Nephron progenitor cell (in vitro differentiated cells): ENCODE data around the gene RAB31.
A peak's percentile ranks its signal among the peaks of the same experiment; 100 is the strongest.

Experiments
- DNase-seq: peaks from one replicate; pipeline ENCODE4 v3.0.0; 2021
- H3K27ac Mint-ChIP-seq: 2 replicates; pipeline ENCODE4 v1.8.0; 2021; ENCODE audit warnings: mild to moderate bottlenecking, moderate library complexity, mixed read lengths
- H3K27me3 Mint-ChIP-seq: 2 replicates; pipeline ENCODE4 v1.8.0; 2021; ENCODE audit warnings: mild to moderate bottlenecking, low read depth, mixed read lengths; ENCODE audit not compliant: poor library complexity
- H3K36me3 Mint-ChIP-seq: 2 replicates; pipeline ENCODE4 v1.8.0; 2021; ENCODE audit warnings: low read depth, mixed read lengths
- H3K4me1 Mint-ChIP-seq: 2 replicates; pipeline ENCODE4 v1.8.0; 2021; ENCODE audit warnings: mixed read lengths
- H3K4me3 Mint-ChIP-seq: 2 replicates; pipeline ENCODE4 v1.8.0; 2021; ENCODE audit warnings: mild to moderate bottlenecking, moderate library complexity, mixed read lengths
- H3K9me3 Mint-ChIP-seq: 2 replicates; pipeline ENCODE4 v1.8.0; 2021; ENCODE audit warnings: mild to moderate bottlenecking, moderate library complexity, mixed read lengths
- TF ChIP-seq, protein P1 (sequence below): fragments of 200-600 bp; sonication (generic); IDR thresholded peaks from 2 replicates; pipeline ENCODE4 v1.5.0; 2021; ENCODE audit warnings: antibody characterized with exemption

RAB31 gene

DNA sequence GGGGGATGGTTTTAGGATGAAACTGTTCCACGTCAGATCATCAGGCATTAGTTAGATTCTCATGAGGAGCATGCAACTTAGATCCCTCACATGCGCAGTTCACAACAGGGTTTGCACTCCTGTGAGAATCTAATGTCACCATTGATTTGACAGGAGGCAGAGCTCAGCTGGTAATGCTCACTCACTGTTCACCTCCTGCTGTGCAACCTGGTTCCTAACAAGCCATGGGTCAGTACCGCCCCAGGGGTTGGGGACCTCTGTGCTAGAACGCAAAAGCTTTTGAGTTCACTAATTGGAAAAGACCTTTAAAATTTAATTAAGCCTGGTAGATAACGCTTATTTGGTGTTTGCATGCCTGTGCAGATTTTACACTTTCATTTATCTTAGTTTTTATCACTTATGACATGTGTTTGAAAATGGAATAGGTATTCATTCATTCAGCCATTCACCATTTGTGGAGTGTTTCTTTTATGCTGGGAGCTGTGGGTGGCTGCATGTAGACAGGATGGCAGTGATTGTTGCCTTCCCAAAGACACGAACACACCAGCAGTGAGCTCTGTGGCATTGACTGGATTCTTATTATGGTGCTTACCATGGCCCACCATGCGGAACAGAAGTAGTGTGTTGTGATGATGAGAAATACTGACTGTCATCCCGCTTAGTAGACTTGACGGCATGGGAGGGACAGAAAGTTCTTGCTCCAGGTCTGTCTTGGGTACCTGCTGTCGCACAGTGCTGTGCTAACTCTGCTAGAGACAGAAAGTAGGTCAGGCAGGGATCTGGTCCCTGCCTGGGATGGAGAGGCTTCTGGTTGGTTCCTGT, 6.4 kb downstream of the RAB31 start:
- Mint-ChIP-seq H3K9me3 (no peaks in the 10 kb centered on the region), H3K36me3 (no peaks in the 10 kb centered on the region), H3K4me3 (no peak overlapping the region), H3K4me1 (peaks cover 61% of the 10 kb centered on the region), H3K27ac (no peak overlapping the region), H3K27me3 (peaks cover 21% of the 10 kb centered on the region)
- TF ChIP-seq, protein P1, sequence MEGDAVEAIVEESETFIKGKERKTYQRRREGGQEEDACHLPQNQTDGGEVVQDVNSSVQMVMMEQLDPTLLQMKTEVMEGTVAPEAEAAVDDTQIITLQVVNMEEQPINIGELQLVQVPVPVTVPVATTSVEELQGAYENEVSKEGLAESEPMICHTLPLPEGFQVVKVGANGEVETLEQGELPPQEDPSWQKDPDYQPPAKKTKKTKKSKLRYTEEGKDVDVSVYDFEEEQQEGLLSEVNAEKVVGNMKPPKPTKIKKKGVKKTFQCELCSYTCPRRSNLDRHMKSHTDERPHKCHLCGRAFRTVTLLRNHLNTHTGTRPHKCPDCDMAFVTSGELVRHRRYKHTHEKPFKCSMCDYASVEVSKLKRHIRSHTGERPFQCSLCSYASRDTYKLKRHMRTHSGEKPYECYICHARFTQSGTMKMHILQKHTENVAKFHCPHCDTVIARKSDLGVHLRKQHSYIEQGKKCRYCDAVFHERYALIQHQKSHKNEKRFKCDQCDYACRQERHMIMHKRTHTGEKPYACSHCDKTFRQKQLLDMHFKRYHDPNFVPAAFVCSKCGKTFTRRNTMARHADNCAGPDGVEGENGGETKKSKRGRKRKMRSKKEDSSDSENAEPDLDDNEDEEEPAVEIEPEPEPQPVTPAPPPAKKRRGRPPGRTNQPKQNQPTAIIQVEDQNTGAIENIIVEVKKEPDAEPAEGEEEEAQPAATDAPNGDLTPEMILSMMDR = no peak
- no peak for DNase-seq

DNA sequence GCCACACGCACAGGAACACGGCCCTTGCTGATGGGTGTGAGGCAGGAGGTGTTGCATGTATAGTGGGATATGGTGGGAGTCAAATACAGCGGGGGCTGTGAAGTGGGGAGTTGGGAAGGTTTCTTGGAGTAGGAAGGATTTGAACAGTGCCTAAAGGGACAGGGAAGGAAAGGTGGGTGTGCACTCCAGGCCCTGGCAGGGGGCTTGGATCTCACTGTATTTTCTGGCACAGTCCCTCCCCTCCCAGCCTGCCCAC, 6.9 kb downstream of the RAB31 start:
- DNase-seq = no peak
- Mint-ChIP-seq H3K27me3 (peaks cover 16% of the 10 kb centered on the region), H3K4me3 (no peak overlapping the region), H3K27ac (no peak overlapping the region), H3K4me1 (peaks cover 58% of the 10 kb centered on the region), H3K36me3 (no peaks in the 10 kb centered on the region), H3K9me3 (no peaks in the 10 kb centered on the region)
- TF ChIP-seq, protein P1 = no peak

DNA sequence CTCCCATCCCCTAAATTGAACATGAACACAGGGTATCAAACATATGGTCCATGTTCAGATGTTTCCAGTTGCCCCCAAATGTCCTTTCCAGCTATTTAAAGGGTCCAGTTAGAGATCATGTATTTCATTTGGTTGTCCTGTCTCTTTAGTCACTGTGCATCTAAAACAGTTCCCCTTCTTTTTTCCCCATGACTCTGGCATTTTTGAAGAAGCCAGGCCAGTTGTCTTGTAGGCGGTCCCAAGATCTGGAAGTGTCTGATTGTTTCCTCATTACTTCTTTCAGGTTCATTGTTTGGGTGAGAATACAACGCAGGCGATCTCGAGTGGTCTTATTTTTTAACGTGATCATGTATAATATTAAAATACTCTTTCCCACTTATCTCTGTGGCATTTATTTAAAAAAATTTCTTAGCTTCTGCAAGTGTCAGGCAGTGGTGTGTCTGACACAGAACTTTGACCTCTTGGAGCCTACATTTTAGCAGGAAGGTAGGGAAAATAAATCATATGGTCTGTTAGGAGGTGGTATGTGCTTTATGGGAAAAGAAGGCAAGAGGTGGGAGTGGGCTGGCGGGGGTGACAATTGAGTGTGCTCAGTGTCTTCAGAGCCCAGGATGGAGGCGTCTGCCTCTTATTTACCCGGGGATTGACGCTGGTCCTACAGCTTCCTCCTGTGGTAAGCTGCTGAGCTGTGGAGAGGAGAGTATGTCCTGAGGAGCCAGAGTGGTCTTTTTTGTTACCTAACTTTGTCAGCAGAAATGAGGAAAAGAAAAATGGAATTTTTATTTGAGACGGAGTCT, 8.1 kb downstream of the RAB31 start:
- Mint-ChIP-seq H3K27me3 (peaks cover 8% of the 10 kb centered on the region), H3K36me3 (peaks cover 4% of the 10 kb centered on the region), H3K9me3 (no peaks in the 10 kb centered on the region), H3K4me1 (peaks cover 54% of the 10 kb centered on the region), H3K27ac (peak overlapping the region; percentile 22), H3K4me3 (no peak overlapping the region)
- no peak for DNase-seq
- TF ChIP-seq, protein P1 = no peak

DNA sequence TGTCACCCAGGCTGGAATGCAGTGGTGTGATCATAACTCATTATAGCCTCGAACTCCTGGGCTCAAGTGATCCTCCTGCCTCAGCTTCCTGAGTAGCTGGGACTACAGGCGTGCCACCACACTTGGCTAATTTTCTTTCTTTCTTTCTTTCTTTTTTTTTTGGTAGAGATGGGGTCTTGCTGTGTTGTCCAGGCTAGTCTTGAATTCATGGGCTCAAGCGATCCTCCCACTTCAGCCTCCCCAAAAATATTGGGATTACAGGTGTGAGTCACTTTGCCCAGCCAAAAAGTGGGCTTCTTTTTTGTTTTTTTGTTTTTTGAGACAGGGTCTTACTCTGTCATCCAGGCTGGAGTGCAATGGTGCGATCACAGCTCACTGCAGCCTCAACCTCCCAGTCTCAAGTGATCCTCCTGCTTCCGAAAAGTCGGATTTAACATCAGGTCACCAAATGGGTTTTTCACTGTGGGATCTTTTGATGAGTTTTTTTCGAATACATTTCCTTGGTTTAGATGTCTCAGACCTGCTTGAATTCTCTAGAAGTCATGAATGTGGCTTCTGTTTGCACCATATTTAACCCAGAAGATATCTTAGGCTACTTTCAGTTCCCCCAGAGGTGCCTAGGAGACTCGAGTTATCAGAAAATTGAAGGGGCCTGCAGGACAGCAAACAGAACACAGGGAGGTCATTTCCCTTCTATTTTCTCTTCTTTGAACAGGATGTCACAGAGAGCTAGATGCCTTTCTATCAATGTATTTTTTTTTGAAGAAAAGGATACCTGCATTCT, 8.9 kb downstream of the RAB31 start:
- peaks cover 54% of the 10 kb centered on the region for H3K4me1 Mint-ChIP-seq
- H3K27ac Mint-ChIP-seq = no peak overlapping the region
- H3K36me3 Mint-ChIP-seq = peaks cover 4% of the 10 kb centered on the region
- TF ChIP-seq, protein P1 = no peak
- H3K9me3 Mint-ChIP-seq = no peaks in the 10 kb centered on the region
- no peak overlapping the region for H3K4me3 Mint-ChIP-seq
- no peak for DNase-seq
- peaks cover 4% of the 10 kb centered on the region for H3K27me3 Mint-ChIP-seq

DNA sequence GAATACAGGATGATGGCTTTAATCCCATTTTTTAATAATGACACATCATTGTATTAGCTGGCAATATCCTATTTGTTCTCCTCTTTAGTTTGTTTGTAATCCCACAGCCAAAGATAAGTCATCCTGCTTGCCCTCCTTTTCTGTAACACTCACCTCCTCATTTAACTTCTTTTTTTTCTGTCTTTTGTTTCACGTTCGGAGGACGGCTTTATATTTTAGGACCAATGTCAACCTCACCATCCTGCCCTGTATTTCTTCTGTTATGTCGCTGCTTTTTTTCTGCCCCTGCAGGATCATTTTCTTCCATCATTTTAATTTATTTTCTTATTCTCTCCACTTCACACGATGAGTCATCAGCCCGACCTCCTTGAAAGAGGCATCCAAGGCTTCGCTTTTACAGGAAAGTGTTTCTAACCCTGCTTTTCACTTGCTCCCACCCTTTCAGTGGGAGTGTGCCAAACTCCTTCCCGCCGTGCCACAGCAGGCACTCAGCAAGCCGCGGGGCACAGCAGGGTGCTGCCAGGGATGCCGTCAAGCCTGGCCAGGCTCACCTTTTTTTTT, 11.4 kb downstream of the RAB31 start:
- Mint-ChIP-seq H3K27ac (no peak overlapping the region), H3K27me3 (peaks cover 4% of the 10 kb centered on the region), H3K4me1 (peaks cover 43% of the 10 kb centered on the region), H3K4me3 (no peak overlapping the region), H3K36me3 (peaks cover 17% of the 10 kb centered on the region), H3K9me3 (peaks cover 7% of the 10 kb centered on the region)
- TF ChIP-seq, protein P1 = no peak
- no peak for DNase-seq
